Stimulated activated CD4-positive, alpha-beta T cell treated with anti-CD3 and anti-CD28 coated beads, Interleukin-15, amount 100 ng/mL, for 24 hours (primary cell): Measurements from ENCODE around the gene MAP3K9.

ENCODE experiments used
- DNase-seq: peaks from one replicate; pipeline ENCODE4 v3.0.0-alpha.2; 2020

Gene MAP3K9

GRCh38 chr14:70685474-70686197 lies 123.7 kb downstream of the MAP3K9 start:
- no peak for DNase-seq

- DNase-seq: no peak
These were observed 125.3 kb downstream of the MAP3K9 start for GRCh38 chr14:70683983-70684382.

GRCh38 chr14:70680748-70681147 lies 128.6 kb downstream of the MAP3K9 start:
- no peak for DNase-seq

GRCh38 chr14:70677341-70677740 lies 132.0 kb downstream of the MAP3K9 start:
- no peak for DNase-seq
